ENCODE data around the gene SLC5A11.
"Not testable (repeated sequence)": the region's sequence is repeated elsewhere in the genome, so short reads cannot be mapped to it uniquely, and the experiment has no call there.

SLC5A11 gene

GRCh38 chr16:24861461-24861860, 15.7 kb downstream of the SLC5A11 start:
- DNase-seq (ENCODE audit: low read depth), result no peak

DNA sequence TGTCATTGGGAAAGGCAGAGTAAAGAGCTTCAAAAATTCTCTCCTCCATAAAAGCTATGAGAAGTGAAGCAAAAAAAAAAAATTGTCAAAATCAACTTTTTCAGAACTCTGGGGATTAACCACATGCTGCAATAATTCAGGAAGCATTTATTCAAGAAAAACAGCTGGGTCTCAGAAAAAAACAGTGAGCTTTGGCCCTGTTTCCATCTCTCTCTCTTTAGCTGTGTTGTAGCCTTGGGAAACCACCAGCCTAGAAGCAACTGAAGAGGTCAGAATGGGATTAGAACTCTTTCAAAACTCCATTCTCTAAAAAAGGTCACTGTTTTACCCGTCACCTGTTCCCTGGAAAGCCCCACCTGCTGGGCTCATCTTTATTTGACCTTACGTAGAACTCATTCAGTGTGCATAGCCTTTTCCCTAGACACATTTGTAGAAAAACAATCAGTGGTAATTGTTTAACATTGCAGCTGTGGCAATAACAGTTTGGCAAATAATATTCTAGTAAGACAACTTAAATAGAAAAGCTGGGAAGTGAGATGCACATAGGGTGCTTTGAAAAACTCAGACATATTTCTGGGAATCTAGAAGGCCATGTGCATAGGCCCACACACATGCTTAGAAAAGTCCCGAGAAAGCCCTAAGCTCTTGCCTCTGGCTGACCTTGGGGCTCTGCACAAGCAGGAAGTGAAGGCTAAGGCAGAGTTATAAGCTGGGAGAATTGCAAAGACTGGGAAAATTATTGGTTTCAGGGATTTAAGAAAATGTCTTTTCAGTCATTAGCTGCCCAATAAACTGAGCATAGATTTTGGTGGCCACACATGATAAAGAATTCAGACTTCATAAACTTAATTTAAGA, 18.0 kb downstream of the SLC5A11 start:
- DNase-seq (ENCODE audit: low read depth), result no peak

- DNase-seq (ENCODE audit: low read depth), result no peak
These were observed 23.3 kb downstream of the SLC5A11 start for GRCh38 chr16:24869033-24869432.

- no peak for DNase-seq (ENCODE audit: low read depth)
These were observed 26.1 kb downstream of the SLC5A11 start for GRCh38 chr16:24871891-24872290.

- no peak for DNase-seq (ENCODE audit: low read depth)
These were observed 27.3 kb downstream of the SLC5A11 start for GRCh38 chr16:24873028-24873427.

DNA sequence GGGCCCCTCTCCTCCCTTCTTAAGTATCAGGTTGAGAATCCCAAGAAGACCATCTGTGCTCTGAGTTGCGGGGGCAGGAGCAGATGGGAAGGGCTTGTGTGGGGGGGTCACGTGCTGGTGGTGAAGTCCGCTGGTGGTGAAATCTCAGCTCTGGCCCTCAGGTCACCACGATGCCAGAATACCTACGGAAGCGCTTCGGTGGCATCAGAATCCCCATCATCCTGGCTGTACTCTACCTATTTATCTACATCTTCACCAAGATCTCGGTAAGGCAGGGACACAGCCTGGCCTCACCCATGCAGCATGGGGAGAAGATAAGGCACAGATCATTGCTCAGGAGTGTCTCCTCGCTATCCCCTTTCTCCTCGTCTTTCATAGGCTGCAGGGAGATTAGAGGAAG, 29.7 kb downstream of the SLC5A11 start:
- DNase-seq (ENCODE audit: low read depth), result no peak

- no peak for DNase-seq (ENCODE audit: low read depth)
These were observed 30.5 kb downstream of the SLC5A11 start for GRCh38 chr16:24876231-24876630.

DNA sequence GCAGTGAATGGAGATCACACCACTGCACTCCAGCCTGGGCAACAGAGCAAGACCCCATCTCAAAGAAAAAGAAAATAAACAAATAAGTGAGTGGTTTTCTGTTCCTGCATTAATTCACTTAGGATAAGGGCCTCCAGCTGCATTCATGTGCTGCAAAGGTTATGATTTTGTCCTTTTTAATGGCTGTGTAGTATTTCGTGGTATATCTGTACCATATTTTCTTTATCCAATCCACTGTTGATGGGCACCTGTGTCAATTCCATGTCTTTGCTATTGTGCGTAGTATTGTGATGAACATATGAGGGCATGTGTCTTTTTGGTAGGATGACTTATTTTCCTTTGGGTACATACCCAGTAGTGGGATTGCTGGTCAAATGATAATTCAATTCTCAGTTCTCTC, 33.9 kb downstream of the SLC5A11 start:
- no peak for DNase-seq (ENCODE audit: low read depth)

DNA sequence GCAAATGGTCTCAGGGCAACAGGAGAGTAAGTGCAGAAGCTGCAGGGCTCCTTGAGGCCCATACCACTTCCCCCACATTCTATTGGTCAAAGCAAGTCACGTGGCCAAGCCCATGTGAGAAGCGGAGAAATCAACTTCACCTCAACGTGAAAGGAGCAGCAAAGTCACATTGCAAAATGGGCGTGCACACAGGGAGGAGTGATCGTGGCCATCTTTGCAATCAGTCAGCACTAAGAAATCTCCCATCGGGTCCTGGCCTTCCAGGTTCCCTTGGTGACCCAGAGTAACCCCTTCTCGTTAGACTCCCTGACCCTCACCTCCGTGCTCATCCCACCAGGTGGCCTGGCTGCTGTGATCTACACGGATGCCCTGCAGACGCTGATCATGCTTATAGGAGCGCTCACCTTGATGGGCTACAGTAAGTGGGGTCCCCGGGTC, 38.0 kb downstream of the SLC5A11 start:
- no peak for DNase-seq (ENCODE audit: low read depth)

DNA sequence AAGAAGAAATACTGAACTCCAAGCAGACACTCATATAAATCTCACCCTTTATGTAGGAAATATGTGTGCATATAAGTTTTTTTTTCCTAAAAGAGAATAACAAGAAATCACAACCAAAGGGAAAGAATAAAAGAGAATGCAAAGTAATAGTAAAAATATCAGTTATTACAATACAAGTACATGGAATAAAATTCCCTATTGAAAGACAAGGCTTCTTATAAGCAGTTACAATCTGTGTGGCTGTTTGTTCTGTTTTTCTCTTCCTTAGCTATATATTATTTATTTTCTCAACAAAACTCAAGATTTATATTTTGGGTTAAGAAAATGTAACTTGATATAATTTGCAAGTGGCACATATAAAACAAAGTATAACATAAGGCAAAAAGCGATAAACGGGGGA, 41.7 kb downstream of the SLC5A11 start:
- no peak for DNase-seq (ENCODE audit: low read depth)

- DNase-seq (ENCODE audit: low read depth), result no peak
These were observed 45.0 kb downstream of the SLC5A11 start for GRCh38 chr16:24890746-24891145.

DNA sequence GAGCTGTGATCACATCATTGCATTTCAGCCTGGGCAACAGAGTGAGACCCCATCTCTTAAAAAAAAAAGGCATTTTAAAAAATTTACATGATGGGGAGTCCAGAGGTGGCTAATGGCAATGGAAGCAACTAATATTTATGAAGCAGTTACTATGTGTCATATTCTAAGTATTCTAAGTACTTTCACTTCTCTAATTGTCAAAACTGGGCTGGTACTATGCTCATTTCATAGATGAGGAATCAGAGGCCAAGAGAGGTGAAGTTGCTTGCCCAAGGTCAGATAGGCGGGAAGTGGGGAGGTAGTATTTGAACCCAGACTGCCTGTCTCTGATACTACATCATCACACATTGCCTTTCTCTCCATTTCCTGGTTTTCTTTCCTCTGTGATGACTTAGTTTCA, 50.7 kb downstream of the SLC5A11 start:
- no peak for DNase-seq (ENCODE audit: low read depth)

DNA sequence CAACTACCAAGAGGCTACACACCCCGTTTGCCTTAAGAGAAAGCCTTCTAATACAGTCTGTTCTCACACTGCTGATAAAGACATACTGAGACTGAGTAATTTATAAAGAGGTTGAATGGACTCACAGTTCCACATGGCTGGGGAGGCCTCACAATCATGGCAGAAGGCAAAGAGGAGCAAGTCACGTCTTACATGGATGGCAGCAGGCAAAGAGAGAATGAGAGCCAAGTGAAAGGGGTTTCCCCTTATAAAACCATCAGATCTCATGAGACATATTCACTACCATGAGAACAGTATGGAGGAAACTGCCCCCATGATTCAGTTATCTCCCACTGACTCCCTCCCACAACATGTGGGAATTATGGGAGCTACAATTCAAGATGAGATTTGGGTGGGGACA, 51.8 kb downstream of the SLC5A11 start:
- DNase-seq (ENCODE audit: low read depth), result not testable (repeated sequence)

GRCh38 chr16:24900230-24900629, 54.5 kb downstream of the SLC5A11 start:
- DNase-seq (ENCODE audit: low read depth), result no peak

DNA sequence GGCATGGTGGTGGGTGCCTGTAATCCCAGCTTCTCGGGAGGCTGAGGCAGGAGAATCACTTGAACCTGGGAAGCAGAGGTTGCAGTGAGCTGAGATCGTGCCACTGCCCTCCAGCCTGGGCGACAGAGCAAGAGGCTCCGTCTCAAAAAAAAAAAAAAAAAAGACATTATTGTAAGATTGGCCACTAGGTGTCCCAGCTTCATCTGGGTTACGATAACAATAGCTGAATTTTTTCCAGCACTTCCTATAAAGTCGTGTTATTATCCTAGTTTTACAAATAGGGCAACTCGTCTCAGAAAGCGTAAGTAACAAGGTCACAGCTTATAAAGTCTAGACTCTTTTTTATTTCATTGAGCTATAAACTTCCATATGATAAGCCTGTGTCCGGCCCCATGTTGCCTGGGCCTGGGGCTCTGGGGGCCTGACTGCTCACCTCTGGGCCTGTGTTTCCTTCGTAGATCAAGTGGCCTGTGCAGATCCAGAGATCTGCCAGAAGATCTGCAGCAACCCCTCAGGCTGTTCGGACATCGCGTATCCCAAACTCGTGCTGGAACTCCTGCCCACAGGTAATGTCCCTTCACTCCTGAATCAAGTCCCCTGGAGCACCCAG, 60.5 kb downstream of the SLC5A11 start:
- DNase-seq (ENCODE audit: low read depth), result no peak

DNA sequence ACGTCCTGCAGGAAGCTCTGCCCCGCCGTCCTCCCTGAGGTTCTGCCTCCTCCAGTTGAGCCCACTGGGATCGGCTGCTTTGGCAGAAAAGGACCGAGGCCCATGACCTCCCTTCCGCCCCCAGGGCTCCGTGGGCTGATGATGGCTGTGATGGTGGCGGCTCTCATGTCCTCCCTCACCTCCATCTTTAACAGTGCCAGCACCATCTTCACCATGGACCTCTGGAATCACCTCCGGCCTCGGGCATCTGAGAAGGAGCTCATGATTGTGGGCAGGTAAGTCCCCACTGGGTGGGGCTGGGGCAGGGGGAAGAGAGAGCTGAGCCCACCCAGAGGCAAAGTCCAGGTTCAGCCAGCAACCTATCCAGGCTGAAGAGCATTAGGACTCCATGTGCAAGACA, 61.1 kb downstream of the SLC5A11 start:
- no peak for DNase-seq (ENCODE audit: low read depth)

DNA sequence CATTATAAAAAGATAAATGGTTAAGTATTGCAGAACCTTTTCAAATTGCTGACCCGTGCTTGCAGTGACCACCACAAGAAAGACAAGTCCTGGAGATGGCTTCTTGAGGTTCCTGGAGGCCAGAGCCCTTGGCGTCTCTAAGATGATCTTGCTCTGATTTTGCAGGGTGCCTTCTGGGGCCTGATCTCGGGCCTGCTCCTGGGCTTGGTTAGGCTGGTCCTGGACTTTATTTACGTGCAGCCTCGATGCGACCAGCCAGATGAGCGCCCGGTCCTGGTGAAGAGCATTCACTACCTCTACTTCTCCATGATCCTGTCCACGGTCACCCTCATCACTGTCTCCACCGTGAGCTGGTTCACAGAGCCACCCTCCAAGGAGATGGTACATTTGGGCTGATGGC, 63.0 kb downstream of the SLC5A11 start:
- DNase-seq (ENCODE audit: low read depth), result no peak

DNA sequence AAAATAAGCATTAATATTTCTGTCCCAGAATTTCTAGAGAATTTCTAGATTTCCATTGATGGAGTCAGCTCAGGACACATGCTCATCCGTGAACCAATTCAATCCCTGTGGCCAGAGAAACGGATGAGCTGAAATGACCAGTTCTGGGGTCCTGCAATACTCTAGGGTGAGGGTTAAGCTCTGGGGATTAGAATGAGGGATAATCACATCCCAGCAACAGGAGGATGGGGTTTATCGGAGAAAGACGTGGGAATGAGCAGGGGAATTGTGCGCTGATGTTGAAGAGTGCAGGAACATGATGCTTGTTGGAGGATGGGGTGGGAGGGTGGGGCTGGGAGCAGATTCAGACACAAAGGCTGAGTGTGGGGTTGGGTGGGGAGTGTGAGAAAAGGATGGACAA, 64.1 kb downstream of the SLC5A11 start:
- DNase-seq (ENCODE audit: low read depth), result no peak

DNA sequence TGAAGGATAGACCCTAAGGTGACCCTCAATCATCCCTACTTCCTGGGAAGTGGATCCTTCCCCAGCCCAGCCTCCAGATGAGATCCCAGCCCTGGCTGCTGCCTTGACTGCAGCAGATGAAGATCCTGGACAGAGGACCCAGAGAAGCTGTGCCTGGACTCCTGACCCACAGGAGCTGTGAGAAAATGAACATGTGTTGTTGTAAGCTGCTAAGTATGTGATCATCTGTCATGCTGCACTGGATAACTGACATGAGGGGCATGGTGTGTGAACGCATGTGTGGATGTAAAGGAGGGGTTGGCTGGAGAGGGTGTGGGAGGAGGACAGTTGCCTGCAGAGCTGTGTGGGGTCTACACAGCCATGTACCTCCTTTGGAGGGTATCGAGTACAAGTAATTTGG, 69.3 kb downstream of the SLC5A11 start:
- no peak for DNase-seq (ENCODE audit: low read depth)

- DNase-seq (ENCODE audit: low read depth), result no peak
These were observed 69.8 kb downstream of the SLC5A11 start for GRCh38 chr16:24915576-24915975.

DNA sequence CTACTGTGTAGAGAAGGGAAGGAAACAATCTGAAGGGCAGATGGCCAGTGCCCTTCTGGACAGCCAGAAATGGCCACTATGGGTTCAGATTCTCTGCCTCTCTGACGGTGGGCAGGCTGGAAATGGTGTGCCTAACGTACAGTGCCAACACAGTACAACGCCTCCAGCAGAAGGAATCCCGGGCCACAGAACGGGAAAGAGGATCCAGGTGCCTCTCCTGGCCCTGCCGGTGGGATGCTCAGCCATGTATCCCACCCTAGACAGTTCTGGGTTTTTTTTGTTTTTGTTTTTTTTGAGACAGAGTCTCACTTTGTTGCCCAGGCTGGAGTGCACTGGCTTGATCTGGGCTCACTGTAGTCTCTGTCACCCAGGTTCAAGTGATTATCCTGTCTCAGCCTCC, 71.5 kb downstream of the SLC5A11 start:
- DNase-seq (ENCODE audit: low read depth), result no peak

DNA sequence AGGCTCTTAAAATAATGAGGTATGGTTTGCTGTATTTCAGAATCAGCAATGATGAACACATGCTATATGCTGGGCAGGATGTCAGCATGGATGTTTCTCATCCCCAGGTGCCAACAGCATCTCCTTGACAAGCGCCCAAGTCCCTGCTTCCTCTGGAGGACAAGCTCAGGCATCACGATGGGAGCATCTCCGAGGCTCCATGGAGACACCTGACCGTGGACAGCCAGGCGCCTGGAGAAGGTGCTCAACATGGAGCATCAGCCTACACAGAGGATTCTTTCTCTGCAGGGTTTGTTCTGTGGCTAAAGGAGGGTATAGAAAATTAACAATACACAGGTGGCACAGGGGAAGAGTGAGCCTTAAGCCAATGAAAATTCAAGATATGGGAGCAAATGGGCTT, 72.1 kb downstream of the SLC5A11 start:
- no peak for DNase-seq (ENCODE audit: low read depth)

- DNase-seq (ENCODE audit: low read depth), result no peak
These were observed 72.9 kb downstream of the SLC5A11 start for GRCh38 chr16:24918641-24919040.

DNA sequence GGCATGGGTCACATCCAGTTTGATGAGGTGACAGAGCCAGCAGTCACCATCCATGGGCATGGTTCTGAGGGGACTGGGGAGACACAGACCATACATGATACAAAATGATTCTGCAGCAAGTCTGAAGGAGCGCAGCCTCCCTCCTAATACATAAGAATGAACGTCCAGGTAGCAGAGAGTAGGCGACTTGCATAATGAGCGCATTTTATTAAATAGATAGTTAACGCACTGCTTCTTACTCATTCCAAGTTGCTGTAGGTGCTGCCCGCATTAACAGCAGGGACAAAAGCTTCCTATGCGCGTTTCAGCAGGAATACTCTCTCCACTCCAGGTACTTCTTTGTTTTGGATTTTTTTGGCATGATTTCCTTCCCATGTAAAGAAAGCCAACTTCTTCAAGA, 73.8 kb downstream of the SLC5A11 start:
- no peak for DNase-seq (ENCODE audit: low read depth)
